Pancreas (tissue), 10 donors: ENCODE results near the gene FILIP1L. TPM values are rescaled to one million over a fixed set of nuclear protein-coding genes. Genes with fewer than 3 reads are reported as not detected.
A peak's percentile ranks its signal among the peaks of the same experiment; 100 is the strongest.

Source experiments
- ATAC-seq, 4 donors: fragments of 200-7000 bp; cut with Tn5 transposase; one replicate each; pipeline versions ENCODE4 v1.8.0 to v1.9.1; 2020; ENCODE audit warnings: mild to moderate bottlenecking in 4 of 4, moderate library complexity in 4 of 4
- DNase-seq, 6 donors: peaks; one replicate each; pipeline ENCODE4 v3.0.0-alpha.2; 2020
- FAIRE-seq: peaks from 2 replicates; lab custom pipeline; 2012; peaks lifted over from hg19 to GRCh38; lab: Jason Lieb, UNC
- H3K27ac ChIP-seq, 4 donors: fragments of 200-600 bp; sonication (generic); 1 replicate in 3 of 4; 2 replicates in 1 of 4; pipeline versions ENCODE4 v1.5.0 to v1.8.0; 2020
- H3K27me3 ChIP-seq, 4 donors: fragments of 200-600 bp; one replicate each; pipeline ENCODE4 v1.8.0; 2021
- H3K36me3 ChIP-seq, 3 donors: fragments of 200-600 bp; sonication (generic) in 1 of 3; one replicate each; pipeline versions ENCODE4 v1.5.0 to v1.8.0; 2020 to 2021
- H3K4me1 ChIP-seq, 3 donors: fragments of 200-600 bp; one replicate each; pipeline ENCODE4 v1.8.0; 2021
- H3K4me3 ChIP-seq, 4 donors: fragments of 200-600 bp; sonication (generic) in 2 of 4; one replicate each; pipeline versions ENCODE4 v1.5.0 to v1.8.0; 2020 to 2021
- H3K9me3 ChIP-seq, 4 donors: fragments of 200-600 bp; one replicate each; pipeline ENCODE4 v1.8.0; 2021
- CTCF ChIP-seq, 4 donors: fragments of 200-600 bp; sonication (generic) in 3 of 4; IDR thresholded peaks; one replicate each; pipeline versions ENCODE4 v1.5.0 to v1.8.0; 2021; ENCODE audit warnings: antibody characterized with exemption in 4 of 4
- WGBS, 2 donors: extraction: QIAGEN DNeasy Blood & Tissue Kit; methylation state at CpG; one replicate each; pipeline ENCODE4 v1.1.7; 2013; 5-methylcytosine and 5-hydroxymethylcytosine counted together
- intact Hi-C, 3 donors: fragments of 100-400 bp; cut with DNase I; formaldehyde crosslinking; loops; one replicate each; pipeline versions ENCODE4 v1.11.1 to v1.14.2; 2022
- polyA plus RNA-seq, 2 donors: library from polyadenylated mRNA; stranded (reverse); fragments of 200-250 nt; gene quantifications; one replicate each; pipeline ENCODE4 v1.2.3, GENCODE V29; 2013
- total RNA-seq, 6 donors: library from RNA; stranded (reverse); fragmentation: NEBNext Ultra II Directional in 4 of 6; extraction: Animal tissue kit (Norgen Biotek cat#: 25700) in 4 of 6; gene quantifications; one replicate each; pipeline versions ENCODE4 v1.2.1 to v1.2.4, GENCODE V29; 2021 to 2023
- donor health status: healthy with polysubstance abuse.
- donor health status: DM: no; HTN: no; CAD: no; lungs with moderate emphysema.
- donor health status: DM: no; HTN: no; CAD: no.
- donor health status: control.
- donor health status: control.
- donor health status: Bipolar disorder and iron deficiency.
- donor health status: DM: yes; HTN: yes; CAD: no.
- donor health status: DM: no; HTN: no; CAD: no.
- donor health status: DM: no; HTN: no; CAD: no.
- donor health status: DM: yes; HTN: yes; CAD: no.

The FILIP1L gene
- total and polyA plus RNA-seq, 8 donors, result 12.5 to 37.7 (median 15.8) TPM

GRCh38 chr3:100075851-100076730 lies 38.2 kb downstream of the FILIP1L start:
- intact Hi-C loops, result loop anchor here in 1 of 3 donors (10.0 kb wide), 1 partner anchor 179 kb away; no protein-coding TSS in a partner anchor
- 79 to 84% methylated on average over 4 of the region's 4 CpGs for WGBS, 2 donors
- Histone ChIP-seq H3K36me3 (no peaks in the 10 kb centered on the region), H3K4me3 (no peak overlapping the region), H3K4me1 (peaks cover 8 to 15% (median 14%) of the 10 kb centered on the region in 3 donors), H3K27ac (no peak overlapping the region), H3K9me3 (no peaks in the 10 kb centered on the region), H3K27me3 (no peaks in the 10 kb centered on the region)
- FAIRE-seq (no peak), ATAC-seq (no peak), DNase-seq (no peak)
- TF ChIP-seq CTCF (IDR thresholded peaks at IDR 0.05), result no peak

GRCh38 chr3:100075196-100075595 lies 39.1 kb downstream of the FILIP1L start:
- ATAC-seq (no peak), DNase-seq (no peak), FAIRE-seq (no peak)
- H3K36me3 ChIP-seq, result no peaks in the 10 kb centered on the region
- H3K27ac ChIP-seq, result no peak overlapping the region
- intact Hi-C loops, result loop anchor here in 1 of 3 donors (10.0 kb wide), 1 partner anchor 180 kb away; no protein-coding TSS in a partner anchor
- H3K4me1 ChIP-seq, result peaks cover 5 to 8% (median 7%) of the 10 kb centered on the region in 3 donors
- 93 to 97% methylated on average over 4 of the region's 4 CpGs for WGBS, 2 donors
- no peaks in the 10 kb centered on the region for H3K9me3 ChIP-seq
- H3K27me3 ChIP-seq, result no peaks in the 10 kb centered on the region
- H3K4me3 ChIP-seq, result no peak overlapping the region
- TF ChIP-seq CTCF (IDR thresholded peaks at IDR 0.05), result no peak

- 87 to 90% methylated on average over 10 of the region's 10 CpGs for WGBS, 2 donors
- Histone ChIP-seq H3K27ac (peak overlapping the region in 1 of 4 donors; percentile 27), H3K9me3 (no peaks in the 10 kb centered on the region), H3K4me3 (no peak overlapping the region), H3K36me3 (no peaks in the 10 kb centered on the region), H3K4me1 (peaks cover 0 to 7% (median 5%) of the 10 kb centered on the region in 3 donors), H3K27me3 (no peaks in the 10 kb centered on the region)
- intact Hi-C loops, result loop anchor here in 1 of 3 donors (10.0 kb wide), 1 partner anchor 181 kb away; no protein-coding TSS in a partner anchor
- no peak for TF ChIP-seq CTCF (IDR thresholded peaks at IDR 0.05)
- peak in 2 of 4 donors; percentile 23 to 39 for ATAC-seq
- no peak for FAIRE-seq
- DNase-seq, result no peak
Measured at GRCh38 chr3:100073714-100074307, 40.5 kb downstream of the FILIP1L start.

GRCh38 chr3:100073049-100073713 lies 41.1 kb downstream of the FILIP1L start:
- no peak for ATAC-seq
- peak overlapping the region in 1 of 4 donors; percentile 27 for H3K27ac ChIP-seq

More at GRCh38 chr3:100073049-100073713, 41.1 kb downstream of the FILIP1L start:
- 88 to 94% methylated on average over 1 of the region's 1 CpG for WGBS, 2 donors
- no peak for DNase-seq
- intact Hi-C loops, result loop anchor here in 1 of 3 donors (10.0 kb wide), 1 partner anchor 182 kb away; no protein-coding TSS in a partner anchor
- no peak for FAIRE-seq
- Histone ChIP-seq H3K27me3 (no peaks in the 10 kb centered on the region), H3K9me3 (no peaks in the 10 kb centered on the region), H3K4me1 (peaks cover 0 to 7% (median 5%) of the 10 kb centered on the region in 3 donors), H3K4me3 (no peak overlapping the region), H3K36me3 (no peaks in the 10 kb centered on the region)
- no peak for TF ChIP-seq CTCF (IDR thresholded peaks at IDR 0.05)
